SK-N-SH treated with all-trans-retinoic acid at 6 μM for 48 hours (cell line): ENCODE data around the gene RHBDD1.

Experiments used
- ARNTL ChIP-seq: fragments of 450-650 bp; formaldehyde crosslinking; IDR thresholded peaks from 2 replicates; pipeline ENCODE4 v1.5.0; 2020; ENCODE audit warnings: low read depth, mild to moderate bottlenecking, moderate library complexity, borderline replicate concordance
- ESRRG ChIP-seq: fragments of 250-450 bp; sonication (Bioruptor Pico); IDR thresholded peaks from 2 replicates; pipeline ENCODE4 v1.6.1; 2021; ENCODE audit warnings: mild to moderate bottlenecking
- PPARA ChIP-seq: fragments of 250-450 bp; sonication (Bioruptor Pico); IDR thresholded peaks from 2 replicates; pipeline ENCODE4 v1.5.0; 2020; ENCODE audit warnings: mild to moderate bottlenecking, borderline replicate concordance
- SNAI2 ChIP-seq: fragments of 250-450 bp; sonication (Bioruptor Pico); IDR thresholded peaks from 2 replicates; pipeline ENCODE4 v1.5.0; 2020; ENCODE audit warnings: mild to moderate bottlenecking, moderate library complexity
- TF ChIP-seq, protein P1 (sequence below): fragments of 250-450 bp; sonication (Bioruptor Pico); IDR thresholded peaks from 2 replicates; pipeline ENCODE4 v1.5.1; 2020; ENCODE audit warnings: low read depth, mild to moderate bottlenecking, moderate library complexity
- TF ChIP-seq, protein P2 (sequence below): fragments of 250-450 bp; sonication (Bioruptor Pico); IDR thresholded peaks from 2 replicates; pipeline ENCODE4 v1.8.0; 2021; ENCODE audit warnings: low read depth, mild to moderate bottlenecking, moderate library complexity, borderline replicate concordance
- TF ChIP-seq, protein P3 (sequence below): fragments of 250-450 bp; sonication (Bioruptor Pico); IDR thresholded peaks from 2 replicates; pipeline ENCODE4 v1.8.0; 2020; ENCODE audit warnings: mild to moderate bottlenecking, moderate library complexity, borderline replicate concordance

DNA sequence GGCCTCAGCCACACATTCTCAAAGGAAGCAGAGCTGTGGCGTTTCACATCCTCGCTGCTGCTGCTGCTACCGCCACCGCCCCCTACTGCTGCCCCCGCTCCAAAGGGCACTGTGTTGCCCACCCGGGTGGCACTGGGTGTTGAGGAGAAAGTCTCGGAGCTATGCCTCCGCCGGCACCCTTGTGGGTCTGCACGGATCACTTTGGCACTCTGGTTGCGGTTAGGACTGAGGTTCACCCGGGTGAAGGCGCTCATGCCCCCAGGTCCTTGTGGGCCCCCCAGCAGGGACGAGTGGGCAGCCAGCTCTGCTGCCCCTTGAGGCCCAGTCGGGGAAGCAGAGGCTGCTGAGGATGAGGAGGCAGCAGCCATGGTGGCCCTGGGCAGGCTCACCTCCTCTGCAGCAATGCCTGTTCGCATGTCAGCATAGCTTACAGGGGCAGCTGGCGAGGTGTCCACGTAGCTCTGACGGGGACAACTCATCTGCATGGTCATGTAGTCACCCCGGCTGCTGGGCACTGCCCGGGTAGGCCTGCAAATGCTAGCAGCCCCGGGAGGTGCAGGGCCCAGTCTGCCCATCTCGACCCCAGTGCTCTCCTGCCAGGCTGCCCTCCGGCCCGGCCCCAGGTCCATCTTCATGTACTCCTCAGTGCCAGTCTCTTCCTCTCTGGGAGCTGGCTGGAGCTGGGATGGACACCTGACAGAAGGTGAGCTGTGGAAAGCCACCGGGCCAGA lies 40.4 kb upstream of the RHBDD1 start:
- TF ChIP-seq, protein P1, sequence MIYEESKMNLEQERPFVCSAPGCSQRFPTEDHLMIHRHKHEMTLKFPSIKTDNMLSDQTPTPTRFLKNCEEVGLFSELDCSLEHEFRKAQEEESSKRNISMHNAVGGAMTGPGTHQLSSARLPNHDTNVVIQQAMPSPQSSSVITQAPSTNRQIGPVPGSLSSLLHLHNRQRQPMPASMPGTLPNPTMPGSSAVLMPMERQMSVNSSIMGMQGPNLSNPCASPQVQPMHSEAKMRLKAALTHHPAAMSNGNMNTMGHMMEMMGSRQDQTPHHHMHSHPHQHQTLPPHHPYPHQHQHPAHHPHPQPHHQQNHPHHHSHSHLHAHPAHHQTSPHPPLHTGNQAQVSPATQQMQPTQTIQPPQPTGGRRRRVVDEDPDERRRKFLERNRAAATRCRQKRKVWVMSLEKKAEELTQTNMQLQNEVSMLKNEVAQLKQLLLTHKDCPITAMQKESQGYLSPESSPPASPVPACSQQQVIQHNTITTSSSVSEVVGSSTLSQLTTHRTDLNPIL (CRISPR knock-in tag): no peak
- TF ChIP-seq, protein P2, sequence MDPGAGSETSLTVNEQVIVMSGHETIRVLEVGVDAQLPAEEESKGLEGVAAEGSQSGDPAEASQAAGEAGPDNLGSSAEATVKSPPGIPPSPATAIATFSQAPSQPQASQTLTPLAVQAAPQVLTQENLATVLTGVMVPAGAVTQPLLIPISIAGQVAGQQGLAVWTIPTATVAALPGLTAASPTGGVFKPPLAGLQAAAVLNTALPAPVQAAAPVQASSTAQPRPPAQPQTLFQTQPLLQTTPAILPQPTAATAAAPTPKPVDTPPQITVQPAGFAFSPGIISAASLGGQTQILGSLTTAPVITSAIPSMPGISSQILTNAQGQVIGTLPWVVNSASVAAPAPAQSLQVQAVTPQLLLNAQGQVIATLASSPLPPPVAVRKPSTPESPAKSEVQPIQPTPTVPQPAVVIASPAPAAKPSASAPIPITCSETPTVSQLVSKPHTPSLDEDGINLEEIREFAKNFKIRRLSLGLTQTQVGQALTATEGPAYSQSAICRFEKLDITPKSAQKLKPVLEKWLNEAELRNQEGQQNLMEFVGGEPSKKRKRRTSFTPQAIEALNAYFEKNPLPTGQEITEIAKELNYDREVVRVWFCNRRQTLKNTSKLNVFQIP (CRISPR knock-in tag): no peak
- TF ChIP-seq PPARA (no peak), ARNTL (CRISPR knock-in tag) (no peak), ESRRG (no peak), SNAI2 (CRISPR knock-in tag) (no peak)
- TF ChIP-seq, protein P3, sequence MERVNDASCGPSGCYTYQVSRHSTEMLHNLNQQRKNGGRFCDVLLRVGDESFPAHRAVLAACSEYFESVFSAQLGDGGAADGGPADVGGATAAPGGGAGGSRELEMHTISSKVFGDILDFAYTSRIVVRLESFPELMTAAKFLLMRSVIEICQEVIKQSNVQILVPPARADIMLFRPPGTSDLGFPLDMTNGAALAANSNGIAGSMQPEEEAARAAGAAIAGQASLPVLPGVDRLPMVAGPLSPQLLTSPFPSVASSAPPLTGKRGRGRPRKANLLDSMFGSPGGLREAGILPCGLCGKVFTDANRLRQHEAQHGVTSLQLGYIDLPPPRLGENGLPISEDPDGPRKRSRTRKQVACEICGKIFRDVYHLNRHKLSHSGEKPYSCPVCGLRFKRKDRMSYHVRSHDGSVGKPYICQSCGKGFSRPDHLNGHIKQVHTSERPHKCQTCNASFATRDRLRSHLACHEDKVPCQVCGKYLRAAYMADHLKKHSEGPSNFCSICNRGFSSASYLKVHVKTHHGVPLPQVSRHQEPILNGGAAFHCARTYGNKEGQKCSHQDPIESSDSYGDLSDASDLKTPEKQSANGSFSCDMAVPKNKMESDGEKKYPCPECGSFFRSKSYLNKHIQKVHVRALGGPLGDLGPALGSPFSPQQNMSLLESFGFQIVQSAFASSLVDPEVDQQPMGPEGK (CRISPR knock-in tag): no peak
